ENCODE results near the gene MRPS12. TPM values are rescaled to one million over a fixed set of nuclear protein-coding genes. Genes with fewer than 3 reads are reported as not detected.
"Not testable (repeated sequence)": the region's sequence is repeated elsewhere in the genome, so short reads cannot be mapped to it uniquely, and the experiment has no call there.

Gene MRPS12
- polyA plus RNA-seq (ENCODE audit: insufficient read depth in 1 of 5, insufficient read length in 5 of 5, low replicate concordance in 1 of 5) = 10 to 100 TPM; 10.9 to 25.8 (median 15.0) TPM
- long read RNA-seq, donor 1, transcript MRPS12-203 (2 exons, 1,220 nt) = minor isoform, 6 of 29 reads
- long read RNA-seq, donor 1, transcript MRPS12-202 (3 exons, 929 nt) = minor isoform, 5 of 29 reads
- long read RNA-seq, donor 1, transcript MRPS12-201 (3 exons, 1,207 nt) = major isoform, 18 of 29 reads
- long read RNA-seq, donor 1, partial matches to known transcripts = 0 of 29 reads
- long read RNA-seq, donor 1, other reads (novel, unspliced or antisense) = 0 of 29 reads
- long read RNA-seq, donor 2, transcript MRPS12-201 (3 exons, 1,207 nt) = major isoform, 5 of 8 reads
- long read RNA-seq, donor 2, partial matches to known transcripts = 0 of 8 reads
- long read RNA-seq, donor 2, other reads (novel, unspliced or antisense) = 0 of 8 reads
- long read RNA-seq, donor 3, transcript MRPS12-201 (3 exons, 1,207 nt) = major isoform, 9 of 25 reads
- long read RNA-seq, donor 3, partial matches to known transcripts = 11 of 25 reads
- long read RNA-seq, donor 3, other reads (novel, unspliced or antisense) = 0 of 25 reads
- long read RNA-seq, donor 4, transcript MRPS12-201 (3 exons, 1,207 nt) = major isoform, 5 of 48 reads
- long read RNA-seq, donor 4, partial matches to known transcripts = 22 of 48 reads
- long read RNA-seq, donor 4, other reads (novel, unspliced or antisense) = 17 of 48 reads
- long read RNA-seq, donor 5, transcript MRPS12-201 (3 exons, 1,207 nt) = major isoform, 26 of 72 reads
- long read RNA-seq, donor 5, partial matches to known transcripts = 12 of 72 reads
- long read RNA-seq, donor 5, other reads (novel, unspliced or antisense) = 30 of 72 reads
- long read RNA-seq, donor 6, transcript MRPS12-201 (3 exons, 1,207 nt) = major isoform, 14 of 32 reads
- long read RNA-seq, donor 6, partial matches to known transcripts = 14 of 32 reads
- long read RNA-seq, donor 6, other reads (novel, unspliced or antisense) = 0 of 32 reads
- long read RNA-seq, donor 7, transcript MRPS12-201 (3 exons, 1,207 nt) = major isoform, 9 of 26 reads
- long read RNA-seq, donor 7, partial matches to known transcripts = 0 of 26 reads
- long read RNA-seq, donor 7, other reads (novel, unspliced or antisense) = 10 of 26 reads
- long read RNA-seq, donor 8, partial matches to known transcripts = 0 of 8 reads
- long read RNA-seq, donor 8, other reads (novel, unspliced or antisense) = 0 of 8 reads

DNA sequence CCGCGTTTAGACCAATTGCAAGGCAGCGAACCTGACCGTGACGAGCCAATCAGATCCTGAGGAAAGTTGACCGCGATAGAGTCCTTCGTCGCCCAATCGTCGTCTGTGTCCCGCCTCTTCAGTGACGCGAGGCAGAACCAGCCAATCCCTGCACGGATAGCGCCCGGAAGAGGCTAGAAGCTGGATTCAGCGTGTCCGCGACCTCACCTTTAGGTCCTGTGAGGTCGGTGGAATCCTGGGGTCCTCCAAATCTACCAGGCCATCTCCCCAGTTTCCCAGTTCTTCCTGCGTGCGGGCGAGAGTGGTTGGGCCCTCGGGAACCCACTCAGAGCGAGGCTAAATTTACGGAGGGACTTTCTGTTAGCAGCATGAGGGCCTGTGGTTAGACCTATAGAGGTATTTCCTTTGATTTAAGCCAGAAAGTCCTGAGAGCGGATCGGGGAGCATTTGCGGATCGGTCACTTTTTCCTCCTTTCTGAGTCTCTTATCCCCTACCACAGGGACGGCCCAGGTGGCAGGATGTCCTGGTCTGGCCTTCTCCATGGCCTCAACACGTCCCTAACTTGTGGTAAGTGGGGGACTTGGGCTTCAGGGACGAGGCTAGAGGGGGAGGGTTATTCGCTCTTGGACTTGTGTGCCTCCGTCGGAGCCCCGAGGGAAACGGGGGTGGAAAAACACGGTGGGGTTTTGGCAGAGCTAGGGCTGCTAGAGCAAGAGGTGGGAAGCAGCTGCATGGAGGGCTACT is at the start of gene MRPS12:
TSS of gene MRPS12 (plus strand) at position 169 of the 745 bp plus-strand sequence. CDS start at position 520, 351 bp downstream.
- DNase-seq = peak; percentile 98 to 99

GRCh38 chr19:38883286-38883685 is 47.5 kb upstream of the MRPS12 start:
- DNase-seq = no peak

- DNase-seq = not testable (repeated sequence)
These were observed 46.1 kb upstream of the MRPS12 start for GRCh38 chr19:38884691-38885090.

GRCh38 chr19:38888876-38889275 is 41.9 kb upstream of the MRPS12 start:
- DNase-seq = no peak

GRCh38 chr19:38889803-38890202 is 40.9 kb upstream of the MRPS12 start:
- no peak for DNase-seq

- DNase-seq = no peak
These were observed 40.1 kb upstream of the MRPS12 start for GRCh38 chr19:38890686-38891085.

- no peak for DNase-seq
These were observed 39.0 kb upstream of the MRPS12 start for GRCh38 chr19:38891771-38892170.

DNA sequence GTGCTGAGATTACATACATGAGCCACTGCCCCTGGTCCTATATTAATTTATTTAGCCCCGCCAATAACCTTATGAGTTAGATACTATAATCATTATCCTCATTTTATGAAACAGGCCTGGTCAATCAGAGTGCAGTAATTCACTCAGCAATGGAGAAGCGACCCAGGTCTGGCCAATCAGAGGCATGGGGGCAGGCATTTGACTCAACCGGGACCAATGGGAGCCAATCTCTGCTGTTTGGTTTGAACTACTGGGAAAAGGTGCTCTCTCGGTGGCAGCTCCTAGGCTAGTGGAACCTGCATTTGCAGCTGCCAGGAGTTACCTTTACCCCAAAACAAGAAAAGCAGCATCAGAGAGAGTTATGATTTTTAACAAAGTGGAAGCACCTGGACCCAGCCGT is 37.9 kb upstream of the MRPS12 start:
- DNase-seq = no peak

GRCh38 chr19:38893341-38893771 is 37.4 kb upstream of the MRPS12 start:
- no peak for DNase-seq

DNA sequence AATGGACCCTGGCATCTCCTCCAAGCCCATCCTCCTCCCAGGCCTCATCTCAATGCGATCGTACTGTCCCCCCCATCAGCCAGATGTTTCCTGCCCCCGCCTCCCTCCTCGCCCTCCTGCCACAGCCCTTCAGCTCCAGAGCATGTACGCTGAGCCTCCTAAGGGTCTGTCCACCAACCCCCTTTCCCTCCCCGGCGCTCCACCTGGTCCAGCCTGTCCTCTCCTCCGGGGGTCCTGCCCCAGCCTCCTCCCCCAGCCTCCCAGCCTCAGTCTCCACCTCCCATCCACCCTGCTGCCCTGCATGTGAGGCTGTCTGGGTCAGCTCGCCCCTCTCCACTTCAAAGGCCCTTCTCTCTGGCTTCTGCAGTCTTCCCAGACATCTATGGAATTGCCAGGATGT is 35.8 kb upstream of the MRPS12 start:
- DNase-seq = no peak

- DNase-seq = no peak
These were observed 31.8 kb upstream of the MRPS12 start for GRCh38 chr19:38898788-38899446.

GRCh38 chr19:38899447-38900201 is 31.1 kb upstream of the MRPS12 start, which contains the start of the genes NFKBIB and SIRT2:
Gene NFKBIB (plus strand): TSS chr19:38899969. CDS start chr19:38900033, 64 bp downstream.
Gene SIRT2 (minus strand): TSS chr19:38899618. CDS start chr19:38899521, 97 bp downstream.
- peak; percentile 99 to 100 for DNase-seq

- DNase-seq = no peak
These were observed 30.5 kb upstream of the MRPS12 start for GRCh38 chr19:38900202-38900629.

DNA sequence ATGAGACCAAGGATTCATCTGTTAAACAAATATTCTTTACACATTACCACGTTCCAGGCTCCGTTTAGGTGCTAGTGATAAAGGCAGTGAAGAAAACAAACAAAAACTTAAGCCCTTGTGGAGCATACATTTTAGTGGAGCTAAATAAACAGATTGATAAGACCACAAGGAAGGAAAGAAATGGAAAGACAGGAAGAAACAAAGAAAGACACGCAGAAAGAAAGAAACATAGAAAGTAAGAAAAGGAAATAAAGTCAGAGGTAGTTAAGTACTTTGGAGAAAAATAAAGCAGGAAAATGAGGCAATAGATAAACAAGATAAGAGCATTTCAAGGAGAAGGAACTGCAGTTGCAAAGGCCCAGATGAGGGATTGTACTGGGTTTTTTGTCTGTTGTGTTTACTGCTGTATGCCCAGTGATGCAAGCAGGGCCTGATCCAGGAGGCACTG is 30.0 kb upstream of the MRPS12 start:
- DNase-seq = no peak

DNA sequence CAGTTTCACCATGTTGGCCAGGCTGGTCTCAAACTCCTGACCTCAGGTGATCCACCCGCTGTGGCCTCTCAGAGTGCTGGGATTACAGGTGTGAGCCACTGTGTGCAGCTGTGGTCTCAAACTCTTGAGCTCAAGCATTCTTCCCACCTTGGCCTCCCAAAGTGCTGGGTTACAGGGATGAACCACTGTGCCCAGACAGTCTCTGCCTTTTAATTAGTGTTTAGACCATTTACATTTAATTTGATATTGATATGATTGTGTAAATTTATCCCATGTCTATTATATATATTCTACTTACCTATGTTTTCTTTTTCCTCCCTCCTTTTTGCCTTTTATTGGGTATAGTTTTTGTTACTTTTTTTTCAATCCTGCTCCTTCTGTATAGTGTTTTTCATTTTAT is 29.1 kb upstream of the MRPS12 start:
- no peak for DNase-seq

GRCh38 chr19:38904581-38905539 is 25.9 kb upstream of the MRPS12 start:
- no peak for DNase-seq

GRCh38 chr19:38905620-38906019 is 25.1 kb upstream of the MRPS12 start:
- DNase-seq = no peak

DNA sequence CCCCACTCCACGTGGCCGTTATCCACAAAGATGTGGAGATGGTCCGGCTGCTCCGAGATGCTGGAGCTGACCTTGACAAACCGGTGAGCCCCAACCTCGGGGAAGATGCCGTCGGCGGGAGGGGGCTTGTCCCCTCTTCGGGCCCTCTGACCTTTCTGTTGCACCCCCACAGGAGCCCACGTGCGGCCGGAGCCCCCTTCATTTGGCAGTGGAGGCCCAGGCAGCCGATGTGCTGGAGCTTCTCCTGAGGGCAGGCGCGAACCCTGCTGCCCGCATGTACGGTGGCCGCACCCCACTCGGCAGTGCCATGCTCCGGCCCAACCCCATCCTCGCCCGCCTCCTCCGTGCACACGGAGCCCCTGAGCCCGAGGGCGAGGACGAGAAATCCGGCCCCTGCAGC is 23.5 kb upstream of the MRPS12 start:
- no peak for DNase-seq

Measured in right lung (tissue), 10 donors.